DOHH2 (cell line): Measurements from ENCODE around the gene TUBA4A.

Experiments used
- H3F3A ChIP-seq: fragments of 200-600 bp; sonication (generic), shearing (Covaris generic); 2 replicates; pipeline ENCODE4 v1.6.0; 2016; ENCODE audit warnings: antibody characterized with exemption, mild to moderate bottlenecking; ENCODE audit not compliant: control insufficient read depth, insufficient read depth
- H3K27ac ChIP-seq: fragments of 200-600 bp; sonication (generic); 2 replicates; pipeline ENCODE4 v1.5.1; 2014; ENCODE audit warnings: low read depth, mild to moderate bottlenecking, low read length, moderate library complexity
- H3K27me3 ChIP-seq: fragments of 200-600 bp; sonication (generic); 2 replicates; pipeline ENCODE4 v1.6.1; 2014; ENCODE audit warnings: mild to moderate bottlenecking, low read length, mixed read lengths; ENCODE audit not compliant: control insufficient read depth
- H3K36me3 ChIP-seq: fragments of 200-600 bp; sonication (generic); 2 replicates; pipeline ENCODE4 v1.6.1; 2014; ENCODE audit warnings: mild to moderate bottlenecking, low read length, moderate library complexity, mixed read lengths; ENCODE audit not compliant: control insufficient read depth
- H3K4me1 ChIP-seq: fragments of 200-600 bp; sonication (generic); 2 replicates; pipeline ENCODE4 v1.6.1; 2014; ENCODE audit warnings: mild to moderate bottlenecking, low read length, mixed read lengths; ENCODE audit not compliant: control insufficient read depth
- H3K4me2 ChIP-seq: fragments of 200-600 bp; sonication (generic); 2 replicates; pipeline ENCODE4 v1.6.0; 2014; ENCODE audit warnings: mild to moderate bottlenecking, low read length, moderate library complexity
- H3K4me3 ChIP-seq: fragments of 200-600 bp; sonication (generic); 2 replicates; pipeline ENCODE4 v1.5.1; 2014; ENCODE audit warnings: mild to moderate bottlenecking, low read length, mixed read lengths
- H3K79me2 ChIP-seq: fragments of 200-600 bp; sonication (generic); 2 replicates; pipeline ENCODE4 v1.6.1; 2014; ENCODE audit warnings: mild to moderate bottlenecking, low read length, mixed read lengths; ENCODE audit not compliant: control insufficient read depth
- H3K9me2 ChIP-seq: fragments of 200-600 bp; sonication (generic); replicated peaks from 2 replicates; pipeline ENCODE4 v1.6.1; 2014; ENCODE audit warnings: mild to moderate bottlenecking, low read length, mixed read lengths; ENCODE audit not compliant: control insufficient read depth
- H3K9me3 ChIP-seq: fragments of 200-600 bp; sonication (generic); 2 replicates; pipeline ENCODE4 v1.6.1; 2014; ENCODE audit warnings: antibody characterized with exemption, low read length, mixed read lengths; ENCODE audit not compliant: control insufficient read depth, insufficient read depth
- H4K20me1 ChIP-seq: fragments of 200-600 bp; sonication (generic); 2 replicates; pipeline ENCODE4 v1.6.0; 2014; ENCODE audit warnings: low read depth, mild to moderate bottlenecking, antibody characterized with exemption, low read length, moderate library complexity; ENCODE audit not compliant: control insufficient read depth, insufficient read depth
- CTCF ChIP-seq: fragments of 200-600 bp; sonication (generic); IDR thresholded peaks from one replicate; pipeline ENCODE4 v1.5.1; 2014; ENCODE audit warnings: antibody characterized with exemption, mild to moderate bottlenecking, low read depth, low read length; ENCODE audit not compliant: poor library complexity, severe bottlenecking
- EZH2phosphoT487 ChIP-seq: fragments of 200-600 bp; sonication (generic); IDR thresholded peaks from 2 replicates; pipeline ENCODE4 v1.6.1; 2017; ENCODE audit warnings: borderline replicate concordance, mild to moderate bottlenecking, antibody characterized with exemption, low read length, moderate library complexity, mixed read lengths

The TUBA4A gene

GRCh38 chr2:219273937-219274336 is 20.2 kb upstream of the TUBA4A start:
- H3K79me2 ChIP-seq, result no peaks in the 10 kb centered on the region
- no peaks in the 10 kb centered on the region for H3K9me2 ChIP-seq
- 0 out of 2 replicates have a peak, but pooled peaks cover 3% of the 10 kb centered on the region for H3K27me3 ChIP-seq
- peaks cover 21% of the 10 kb centered on the region for H3K4me1 ChIP-seq
- no peak overlapping the region for H3K27ac ChIP-seq
- H3K4me2 ChIP-seq, result no peak overlapping the region
- no peak for TF ChIP-seq EZH2phosphoT487
- TF ChIP-seq CTCF, result no peak
- peaks cover 9% of the 10 kb centered on the region for H3F3A ChIP-seq
- no peaks in the 10 kb centered on the region for H3K36me3 ChIP-seq
- no peaks in the 10 kb centered on the region for H3K9me3 ChIP-seq
- no peak overlapping the region for H3K4me3 ChIP-seq
- no peaks in the 10 kb centered on the region for H4K20me1 ChIP-seq

- Histone ChIP-seq H3K4me2 (no peak overlapping the region), H3K4me1 (peaks cover 12% of the 10 kb centered on the region), H3K27ac (no peak overlapping the region), H3K9me2 (no peaks in the 10 kb centered on the region), H3K9me3 (no peaks in the 10 kb centered on the region), H3K79me2 (no peaks in the 10 kb centered on the region), H4K20me1 (no peaks in the 10 kb centered on the region), H3K36me3 (no peaks in the 10 kb centered on the region), H3K4me3 (no peak overlapping the region), H3F3A (no peaks in the 10 kb centered on the region), H3K27me3 (0 out of 2 replicates have a peak, but pooled peaks cover 3% of the 10 kb centered on the region)
- TF ChIP-seq CTCF (no peak), EZH2phosphoT487 (no peak)
Measured at GRCh38 chr2:219272995-219273394, 19.3 kb upstream of the TUBA4A start.

GRCh38 chr2:219272356-219272755 is 18.6 kb upstream of the TUBA4A start:
- no peak for TF ChIP-seq EZH2phosphoT487
- H3K36me3 ChIP-seq, result no peaks in the 10 kb centered on the region

GRCh38 chr2:219271021-219271420 is 17.3 kb upstream of the TUBA4A start:
- no peak for TF ChIP-seq EZH2phosphoT487
- no peak for TF ChIP-seq CTCF
- H3K9me2 ChIP-seq, result no peaks in the 10 kb centered on the region
- H3K36me3 ChIP-seq, result no peaks in the 10 kb centered on the region
- no peaks in the 10 kb centered on the region for H4K20me1 ChIP-seq
- H3K9me3 ChIP-seq, result no peaks in the 10 kb centered on the region
- H3K79me2 ChIP-seq, result no peaks in the 10 kb centered on the region
- H3K4me3 ChIP-seq, result no peak overlapping the region
- no peaks in the 10 kb centered on the region for H3F3A ChIP-seq
- no peak overlapping the region for H3K27ac ChIP-seq
- no peak overlapping the region for H3K4me2 ChIP-seq
- 0 out of 2 replicates have a peak, but pooled peaks cover 3% of the 10 kb centered on the region for H3K27me3 ChIP-seq
- no peaks in the 10 kb centered on the region for H3K4me1 ChIP-seq

More at GRCh38 chr2:219272356-219272755, 18.6 kb upstream of the TUBA4A start:
- peaks cover 5% of the 10 kb centered on the region for H3K4me1 ChIP-seq
- no peak overlapping the region for H3K4me2 ChIP-seq
- no peaks in the 10 kb centered on the region for H3K79me2 ChIP-seq
- H3F3A ChIP-seq, result no peaks in the 10 kb centered on the region
- H3K27me3 ChIP-seq, result 0 out of 2 replicates have a peak, but pooled peaks cover 3% of the 10 kb centered on the region
- H3K9me2 ChIP-seq, result no peaks in the 10 kb centered on the region
- H3K27ac ChIP-seq, result no peak overlapping the region
- H3K4me3 ChIP-seq, result no peak overlapping the region
- no peaks in the 10 kb centered on the region for H3K9me3 ChIP-seq
- no peaks in the 10 kb centered on the region for H4K20me1 ChIP-seq
